Activated T-cell treated with anti-CD3 and anti-CD28 coated beads, Interleukin-2, amount 50 U/mL, for 24 hours (primary cell): ENCODE measurements around the gene ADGRG4.
"Not testable (repeated sequence)": the region's sequence is repeated elsewhere in the genome, so short reads cannot be mapped to it uniquely, and the experiment has no call there.

Experiments used
- DNase-seq: peaks from one replicate; pipeline ENCODE4 v3.0.0-alpha.2; 2020
- H3K27ac Mint-ChIP-seq: 2 replicates; pipeline ENCODE4 v1.8.0; 2020; ENCODE audit warnings: mild to moderate bottlenecking, mixed read lengths
- H3K27me3 Mint-ChIP-seq: 2 replicates; pipeline ENCODE4 v1.8.0; 2020; ENCODE audit warnings: mixed read lengths
- H3K36me3 Mint-ChIP-seq: 2 replicates; pipeline ENCODE4 v1.8.0; 2020; ENCODE audit warnings: low read depth, mixed read lengths
- H3K4me1 Mint-ChIP-seq: 2 replicates; pipeline ENCODE4 v1.8.0; 2020; ENCODE audit warnings: low read depth, mixed read lengths
- H3K4me3 Mint-ChIP-seq: 2 replicates; pipeline ENCODE4 v1.8.0; 2020; ENCODE audit warnings: mild to moderate bottlenecking, moderate library complexity, mixed read lengths
- H3K9me3 Mint-ChIP-seq: 2 replicates; pipeline ENCODE4 v1.8.0; 2020; ENCODE audit warnings: mixed read lengths

The ADGRG4 gene

DNA sequence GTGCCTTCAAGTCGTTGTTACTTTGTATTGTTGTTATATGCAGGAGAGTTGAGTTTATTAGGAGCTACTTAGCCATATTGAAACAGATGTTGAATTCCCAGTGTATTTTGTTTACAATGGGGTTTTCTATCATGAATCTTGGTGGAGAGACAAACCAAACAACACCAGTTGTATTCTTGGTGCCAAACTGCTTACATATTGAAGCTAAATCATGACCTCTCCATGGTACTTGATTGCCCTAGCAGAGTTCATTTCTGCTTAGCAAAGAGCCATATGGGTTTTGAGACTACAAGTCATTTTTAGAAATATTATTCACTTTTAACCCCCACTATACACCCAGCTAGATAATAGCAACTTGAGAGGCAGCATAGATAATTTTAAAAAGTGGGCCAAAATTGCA, 85.4 kb downstream of the ADGRG4 start:
- no peaks in the 10 kb centered on the region for H3K4me1 Mint-ChIP-seq
- H3K27ac Mint-ChIP-seq, result no peak overlapping the region
- no peaks in the 10 kb centered on the region for H3K36me3 Mint-ChIP-seq
- DNase-seq, result no peak
- no peak overlapping the region for H3K4me3 Mint-ChIP-seq
- no peaks in the 10 kb centered on the region for H3K9me3 Mint-ChIP-seq
- peaks cover 68% of the 10 kb centered on the region for H3K27me3 Mint-ChIP-seq

DNA sequence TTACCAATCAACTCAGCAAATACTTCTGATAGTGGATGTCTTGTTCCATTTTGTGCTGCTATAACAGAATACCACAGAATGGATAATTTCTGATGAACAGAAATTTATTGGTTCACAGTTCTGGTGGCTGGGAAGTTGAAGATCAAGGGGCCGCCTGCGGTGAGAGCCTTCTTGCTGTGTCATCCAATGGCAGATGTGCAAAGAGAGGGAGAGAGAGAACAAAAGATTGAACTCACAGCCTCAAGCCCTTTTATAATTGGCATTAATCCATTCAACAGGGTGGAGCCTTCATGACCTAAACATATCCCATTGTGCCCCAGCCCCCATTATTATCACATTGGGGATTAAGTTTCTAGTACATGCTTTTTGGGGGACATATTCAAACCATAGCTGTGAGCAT, 86.1 kb downstream of the ADGRG4 start:
- H3K36me3 Mint-ChIP-seq, result no peaks in the 10 kb centered on the region
- no peak overlapping the region for H3K4me3 Mint-ChIP-seq
- no peaks in the 10 kb centered on the region for H3K4me1 Mint-ChIP-seq
- peaks cover 66% of the 10 kb centered on the region for H3K27me3 Mint-ChIP-seq
- H3K27ac Mint-ChIP-seq, result no peak overlapping the region
- no peak for DNase-seq
- no peaks in the 10 kb centered on the region for H3K9me3 Mint-ChIP-seq

DNA sequence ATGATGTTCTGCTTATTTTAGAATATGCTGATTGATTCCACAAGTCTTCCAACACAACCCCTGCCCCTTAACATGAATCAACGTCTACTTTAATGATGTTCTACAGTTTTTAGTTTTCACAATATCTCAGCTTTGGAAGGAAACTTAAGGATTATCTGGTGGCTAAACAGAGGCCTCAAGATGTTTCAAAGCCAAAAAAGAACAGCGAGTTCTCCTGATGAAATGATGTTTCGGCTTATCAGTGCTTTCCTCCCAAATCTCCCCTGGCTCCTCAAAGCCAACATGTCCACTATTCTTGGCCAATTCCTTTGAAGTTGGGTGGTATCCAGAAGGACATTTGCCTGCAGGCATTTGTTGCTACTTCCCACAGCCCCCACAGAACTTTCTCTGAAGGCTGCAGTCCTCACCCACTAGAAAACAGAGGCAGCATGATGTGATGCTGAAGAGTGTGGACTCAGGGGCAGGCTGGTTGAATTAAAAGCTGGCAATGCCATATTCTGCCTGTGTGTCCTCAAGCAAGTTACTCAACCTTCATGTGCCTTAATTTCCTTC, 87.3 kb downstream of the ADGRG4 start:
- peaks cover 55% of the 10 kb centered on the region for H3K27me3 Mint-ChIP-seq
- no peaks in the 10 kb centered on the region for H3K36me3 Mint-ChIP-seq
- no peak for DNase-seq
- H3K27ac Mint-ChIP-seq, result no peak overlapping the region
- H3K9me3 Mint-ChIP-seq, result no peaks in the 10 kb centered on the region
- H3K4me1 Mint-ChIP-seq, result no peaks in the 10 kb centered on the region
- H3K4me3 Mint-ChIP-seq, result no peak overlapping the region

DNA sequence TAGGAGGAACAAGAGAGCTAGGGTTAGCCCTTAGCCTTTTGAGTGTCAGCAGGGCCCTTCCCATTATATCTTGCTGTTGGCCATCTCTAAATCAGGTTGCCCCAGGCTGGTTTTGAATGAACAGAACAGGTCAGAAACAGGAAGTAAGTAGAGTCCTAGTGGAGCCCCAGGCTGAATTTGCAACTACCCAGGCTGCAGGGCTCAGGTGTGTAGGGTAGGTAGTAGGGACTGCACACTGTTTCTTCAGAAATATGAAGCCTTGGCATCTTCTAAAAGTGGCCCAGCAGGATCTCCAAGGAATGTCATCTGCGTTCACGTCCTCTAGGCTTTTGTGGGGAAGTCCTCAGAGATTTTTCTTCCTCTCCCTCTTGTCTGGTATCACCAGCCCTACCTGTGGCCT, 90.2 kb downstream of the ADGRG4 start:
- no peak for DNase-seq
- H3K27me3 Mint-ChIP-seq, result peaks cover 41% of the 10 kb centered on the region
- no peaks in the 10 kb centered on the region for H3K9me3 Mint-ChIP-seq
- no peak overlapping the region for H3K4me3 Mint-ChIP-seq
- H3K36me3 Mint-ChIP-seq, result no peaks in the 10 kb centered on the region
- no peaks in the 10 kb centered on the region for H3K4me1 Mint-ChIP-seq
- H3K27ac Mint-ChIP-seq, result no peak overlapping the region

- no peaks in the 10 kb centered on the region for H3K4me1 Mint-ChIP-seq
Measured at GRCh38 chrX:136395271-136395670, 94.5 kb downstream of the ADGRG4 start.

GRCh38 chrX:136397001-136397400, 96.2 kb downstream of the ADGRG4 start:
- DNase-seq, result no peak
- H3K36me3 Mint-ChIP-seq, result no peaks in the 10 kb centered on the region
- H3K27me3 Mint-ChIP-seq, result peaks cover 30% of the 10 kb centered on the region
- H3K9me3 Mint-ChIP-seq, result no peaks in the 10 kb centered on the region
- H3K27ac Mint-ChIP-seq, result no peak overlapping the region
- no peaks in the 10 kb centered on the region for H3K4me1 Mint-ChIP-seq
- no peak overlapping the region for H3K4me3 Mint-ChIP-seq

More at GRCh38 chrX:136395271-136395670, 94.5 kb downstream of the ADGRG4 start:
- Mint-ChIP-seq H3K4me3 (no peak overlapping the region), H3K27me3 (peaks cover 35% of the 10 kb centered on the region), H3K27ac (no peak overlapping the region), H3K36me3 (no peaks in the 10 kb centered on the region), H3K9me3 (no peaks in the 10 kb centered on the region)
- DNase-seq, result no peak

DNA sequence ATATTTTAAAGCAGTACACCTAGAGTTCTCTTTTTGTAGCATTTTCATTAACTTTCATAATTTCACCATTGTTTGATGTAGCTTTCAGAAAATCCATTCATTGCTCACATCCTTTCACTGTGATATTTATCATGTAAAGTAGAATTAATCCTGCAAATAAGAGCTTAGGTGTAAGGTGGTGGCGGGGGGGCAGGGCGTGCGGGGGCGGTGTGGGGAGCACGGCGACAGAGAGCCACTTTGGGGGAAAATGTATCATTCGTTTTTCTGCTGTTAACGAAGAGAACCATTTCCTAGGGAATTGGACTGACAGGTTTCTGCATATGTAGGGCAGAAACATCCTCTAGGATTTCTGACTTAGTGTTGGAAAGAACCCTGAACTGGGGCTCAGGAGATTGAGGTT, 104.4 kb downstream of the ADGRG4 start:
- Mint-ChIP-seq H3K9me3 (no peaks in the 10 kb centered on the region), H3K27me3 (peaks cover 43% of the 10 kb centered on the region), H3K4me1 (no peaks in the 10 kb centered on the region)

GRCh38 chrX:136417806-136418205, 117.0 kb downstream of the ADGRG4 start:
- no peak overlapping the region for H3K4me3 Mint-ChIP-seq
- no peak overlapping the region for H3K27ac Mint-ChIP-seq
- no peaks in the 10 kb centered on the region for H3K36me3 Mint-ChIP-seq
- DNase-seq, result no peak
- peaks cover 65% of the 10 kb centered on the region for H3K27me3 Mint-ChIP-seq
- no peaks in the 10 kb centered on the region for H3K9me3 Mint-ChIP-seq
- H3K4me1 Mint-ChIP-seq, result no peaks in the 10 kb centered on the region

More for the DNA sequence above, 104.4 kb downstream of the ADGRG4 start:
- Mint-ChIP-seq H3K27ac (no peak overlapping the region), H3K4me3 (no peak overlapping the region), H3K36me3 (no peaks in the 10 kb centered on the region)
- DNase-seq, result no peak

GRCh38 chrX:136421338-136421737, 120.6 kb downstream of the ADGRG4 start:
- Mint-ChIP-seq H3K27me3 (peaks cover 41% of the 10 kb centered on the region), H3K9me3 (no peaks in the 10 kb centered on the region), H3K4me3 (no peak overlapping the region), H3K27ac (no peak overlapping the region), H3K36me3 (no peaks in the 10 kb centered on the region), H3K4me1 (no peaks in the 10 kb centered on the region)
- DNase-seq, result no peak

GRCh38 chrX:136423724-136424123, 123.0 kb downstream of the ADGRG4 start:
- Mint-ChIP-seq H3K4me3 (no peak overlapping the region), H3K27ac (no peak overlapping the region), H3K27me3 (peaks cover 23% of the 10 kb centered on the region), H3K9me3 (no peaks in the 10 kb centered on the region), H3K36me3 (no peaks in the 10 kb centered on the region), H3K4me1 (no peaks in the 10 kb centered on the region)
- DNase-seq, result no peak

DNA sequence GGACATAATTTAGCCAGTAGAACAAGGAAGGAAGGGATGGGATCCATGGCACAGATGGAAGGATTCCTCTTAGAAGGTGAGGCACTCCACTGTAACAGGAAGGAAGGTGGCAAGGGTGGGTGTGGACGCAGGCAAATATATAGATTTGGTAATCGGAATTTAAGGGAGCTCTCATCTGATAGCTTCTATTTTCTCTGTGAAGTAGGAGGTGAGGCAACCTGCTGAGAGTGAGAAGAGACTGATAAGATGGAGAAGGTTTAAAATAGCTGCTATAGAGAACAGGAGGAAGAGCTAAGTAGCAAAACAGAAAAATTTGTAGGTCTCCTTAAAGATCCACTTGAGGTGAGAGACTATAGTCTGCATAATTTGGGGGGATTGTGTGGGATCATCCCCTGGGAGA, 125.2 kb downstream of the ADGRG4 start:
- no peaks in the 10 kb centered on the region for H3K9me3 Mint-ChIP-seq
- DNase-seq, result no peak
- no peak overlapping the region for H3K27ac Mint-ChIP-seq
- peaks cover 6% of the 10 kb centered on the region for H3K27me3 Mint-ChIP-seq
- H3K4me1 Mint-ChIP-seq, result no peaks in the 10 kb centered on the region
- H3K4me3 Mint-ChIP-seq, result no peak overlapping the region
- H3K36me3 Mint-ChIP-seq, result no peaks in the 10 kb centered on the region

- Mint-ChIP-seq H3K9me3 (no peaks in the 10 kb centered on the region), H3K4me1 (peaks cover 8% of the 10 kb centered on the region), H3K36me3 (no peaks in the 10 kb centered on the region), H3K27ac (no peak overlapping the region), H3K27me3 (peaks cover 7% of the 10 kb centered on the region), H3K4me3 (no peak overlapping the region)
- no peak for DNase-seq
Measured at GRCh38 chrX:136431625-136432024, 130.9 kb downstream of the ADGRG4 start.

- Mint-ChIP-seq H3K4me3 (no peak overlapping the region), H3K9me3 (no peaks in the 10 kb centered on the region), H3K27ac (no peak overlapping the region), H3K36me3 (no peaks in the 10 kb centered on the region), H3K4me1 (no peaks in the 10 kb centered on the region), H3K27me3 (peaks cover 12% of the 10 kb centered on the region)
- no peak for DNase-seq
Measured at GRCh38 chrX:136437774-136438173, 137.0 kb downstream of the ADGRG4 start.

DNA sequence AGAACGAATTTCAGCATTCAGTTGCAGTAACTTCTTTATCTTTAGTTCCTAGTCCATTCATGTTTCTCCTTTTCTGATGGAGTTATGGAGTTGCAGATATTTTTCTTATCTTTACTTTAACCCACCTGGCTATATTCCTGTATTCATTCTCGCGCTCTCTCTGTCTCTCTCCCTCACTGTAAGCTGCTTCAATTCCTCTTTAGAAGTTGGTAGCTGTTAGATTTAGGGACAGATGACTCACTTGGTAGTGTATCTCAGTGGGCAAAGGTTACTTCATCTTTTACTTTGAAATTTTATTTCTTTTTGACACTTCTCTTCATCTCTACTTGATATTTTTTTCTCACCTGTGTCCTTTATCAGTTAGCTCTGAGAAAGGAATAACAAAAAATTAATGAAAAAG, 137.4 kb downstream of the ADGRG4 start:
- H3K4me1 Mint-ChIP-seq, result no peaks in the 10 kb centered on the region
- no peak overlapping the region for H3K27ac Mint-ChIP-seq
- H3K36me3 Mint-ChIP-seq, result no peaks in the 10 kb centered on the region
- no peak overlapping the region for H3K4me3 Mint-ChIP-seq
- H3K9me3 Mint-ChIP-seq, result no peaks in the 10 kb centered on the region
- DNase-seq, result no peak
- peaks cover 12% of the 10 kb centered on the region for H3K27me3 Mint-ChIP-seq

- H3K36me3 Mint-ChIP-seq, H3K27me3 Mint-ChIP-seq, DNase-seq, H3K4me1 Mint-ChIP-seq, H3K4me3 Mint-ChIP-seq, H3K9me3 Mint-ChIP-seq, H3K27ac Mint-ChIP-seq: not testable (repeated sequence)
Measured at GRCh38 chrX:136445674-136446073, 144.9 kb downstream of the ADGRG4 start.

DNA sequence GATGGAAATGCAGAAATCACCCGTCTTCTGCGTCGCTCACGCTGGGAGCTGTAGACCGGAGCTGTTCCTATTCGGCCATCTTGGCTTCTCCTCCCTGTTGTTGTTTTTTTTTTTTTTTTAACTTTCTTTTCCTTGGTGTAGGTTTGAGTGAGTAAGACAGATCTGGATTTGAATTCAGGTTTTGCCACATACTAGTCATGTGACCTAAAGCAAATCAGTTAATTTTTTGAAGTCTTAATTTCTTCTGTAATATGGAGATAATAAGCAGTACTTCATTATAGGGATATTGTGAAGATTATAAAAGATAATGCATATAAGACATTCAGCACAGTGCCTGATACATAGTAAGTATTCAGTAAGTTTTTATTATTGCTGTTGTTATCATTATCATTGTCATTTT, 145.4 kb downstream of the ADGRG4 start:
- Mint-ChIP-seq H3K27me3 (no peaks in the 10 kb centered on the region), H3K4me1 (no peaks in the 10 kb centered on the region), H3K27ac (no peak overlapping the region)

More for the DNA sequence above, 145.4 kb downstream of the ADGRG4 start:
- Mint-ChIP-seq H3K4me3 (no peak overlapping the region), H3K36me3 (no peaks in the 10 kb centered on the region), H3K9me3 (no peaks in the 10 kb centered on the region)
- DNase-seq, result no peak
